SIG-M5 (cell line): ENCODE data around the gene AQP6.

Experiments used
- DNase-seq: peaks from one replicate; lab custom pipeline; 2025; lab: John Stamatoyannopoulos, UW

AQP6 gene

GRCh38 chr12:49942921-49943624, 29.7 kb upstream of the AQP6 start:
- no peak for DNase-seq

- no peak for DNase-seq
Measured at GRCh38 chr12:49943625-49943960, 29.2 kb upstream of the AQP6 start.

- DNase-seq: no peak
Measured at GRCh38 chr12:49944046-49944445, 28.7 kb upstream of the AQP6 start.

GRCh38 chr12:49944718-49945117, 28.0 kb upstream of the AQP6 start:
- no peak for DNase-seq

GRCh38 chr12:49945394-49946080, 27.2 kb upstream of the AQP6 start:
- peak; percentile 40 for DNase-seq

GRCh38 chr12:49946086-49946485, 26.7 kb upstream of the AQP6 start:
- DNase-seq: no peak

- no peak for DNase-seq
Measured at GRCh38 chr12:49946497-49946896, 26.2 kb upstream of the AQP6 start.

GRCh38 chr12:49947593-49948226, 25.0 kb upstream of the AQP6 start:
- no peak for DNase-seq

- DNase-seq: no peak
Measured at GRCh38 chr12:49948866-49949845, 23.6 kb upstream of the AQP6 start.

GRCh38 chr12:49949866-49950265, 22.9 kb upstream of the AQP6 start:
- DNase-seq: no peak

- DNase-seq: no peak
Measured at GRCh38 chr12:49950273-49951251, 22.2 kb upstream of the AQP6 start, which contains the start of gene AQP2. AQP2 (plus strand) TSS chr12:49950737; CDS start chr12:49950831, 94 bp downstream.

GRCh38 chr12:49951411-49952240, 21.1 kb upstream of the AQP6 start:
- DNase-seq: no peak

GRCh38 chr12:49952391-49953055, 20.2 kb upstream of the AQP6 start:
- no peak for DNase-seq

- no peak for DNase-seq
Measured at GRCh38 chr12:49953151-49953550, 19.6 kb upstream of the AQP6 start.

- no peak for DNase-seq
Measured at GRCh38 chr12:49953961-49954846, 18.5 kb upstream of the AQP6 start.

- no peak for DNase-seq
Measured at GRCh38 chr12:49954863-49955830, 17.6 kb upstream of the AQP6 start.
